ENCODE results near the gene IL13.

DNA sequence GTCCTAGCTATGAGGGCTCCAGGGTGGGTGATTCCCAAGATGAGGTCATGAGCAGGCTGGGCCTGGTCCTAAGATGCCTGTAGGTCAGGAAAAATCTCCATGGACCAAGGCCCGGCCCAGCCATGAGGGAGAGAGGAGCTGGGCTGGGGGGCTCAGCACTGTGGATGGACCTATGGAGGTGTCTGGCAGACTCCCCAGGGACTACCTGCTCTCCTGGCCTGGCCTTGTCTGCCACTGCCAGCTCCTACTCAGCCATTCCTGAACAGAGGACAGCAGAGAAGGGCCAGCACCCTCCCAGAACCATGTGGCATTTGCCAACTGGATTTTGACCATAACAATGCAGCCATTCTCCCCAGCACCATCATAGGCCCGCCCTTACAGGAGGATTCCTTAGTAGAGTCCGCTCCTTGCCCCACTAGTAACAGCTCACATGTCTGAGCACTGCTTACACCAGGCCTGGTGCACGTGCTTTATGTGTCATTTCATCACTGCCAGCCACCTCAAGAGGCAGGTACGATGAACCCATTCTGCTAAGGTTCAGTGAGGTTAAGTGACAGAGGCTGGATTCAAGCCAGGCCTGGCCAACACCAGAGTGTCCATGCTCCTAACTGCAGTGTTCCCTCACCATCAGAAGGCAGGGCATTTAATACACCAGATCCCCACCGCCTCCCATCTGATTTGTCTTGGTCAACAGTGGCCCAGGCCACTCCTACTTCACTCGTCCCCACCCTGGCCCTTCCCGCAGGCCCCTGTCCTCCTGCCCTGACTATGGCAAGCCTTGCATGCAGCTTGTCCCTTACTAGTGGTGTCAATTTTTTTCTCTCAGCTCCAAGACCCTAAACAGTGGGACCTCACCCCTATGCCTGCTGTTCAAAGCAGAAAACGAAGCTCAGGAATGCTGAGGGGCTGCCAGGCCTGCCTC lies 669 bp downstream of the IL13 start:
- TF ChIP-seq, protein P1, sequence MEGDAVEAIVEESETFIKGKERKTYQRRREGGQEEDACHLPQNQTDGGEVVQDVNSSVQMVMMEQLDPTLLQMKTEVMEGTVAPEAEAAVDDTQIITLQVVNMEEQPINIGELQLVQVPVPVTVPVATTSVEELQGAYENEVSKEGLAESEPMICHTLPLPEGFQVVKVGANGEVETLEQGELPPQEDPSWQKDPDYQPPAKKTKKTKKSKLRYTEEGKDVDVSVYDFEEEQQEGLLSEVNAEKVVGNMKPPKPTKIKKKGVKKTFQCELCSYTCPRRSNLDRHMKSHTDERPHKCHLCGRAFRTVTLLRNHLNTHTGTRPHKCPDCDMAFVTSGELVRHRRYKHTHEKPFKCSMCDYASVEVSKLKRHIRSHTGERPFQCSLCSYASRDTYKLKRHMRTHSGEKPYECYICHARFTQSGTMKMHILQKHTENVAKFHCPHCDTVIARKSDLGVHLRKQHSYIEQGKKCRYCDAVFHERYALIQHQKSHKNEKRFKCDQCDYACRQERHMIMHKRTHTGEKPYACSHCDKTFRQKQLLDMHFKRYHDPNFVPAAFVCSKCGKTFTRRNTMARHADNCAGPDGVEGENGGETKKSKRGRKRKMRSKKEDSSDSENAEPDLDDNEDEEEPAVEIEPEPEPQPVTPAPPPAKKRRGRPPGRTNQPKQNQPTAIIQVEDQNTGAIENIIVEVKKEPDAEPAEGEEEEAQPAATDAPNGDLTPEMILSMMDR (IDR thresholded peaks at IDR 0.05) = no peak
- TF ChIP-seq EZH2 (IDR thresholded peaks at IDR 0.05) (no peak), EZH2phosphoT487 (IDR thresholded peaks at IDR 0.05) (no peak)

All from neural progenitor cell (in vitro differentiated cells).